ENCODE measurements around the gene METTL14.

METTL14 gene

DNA sequence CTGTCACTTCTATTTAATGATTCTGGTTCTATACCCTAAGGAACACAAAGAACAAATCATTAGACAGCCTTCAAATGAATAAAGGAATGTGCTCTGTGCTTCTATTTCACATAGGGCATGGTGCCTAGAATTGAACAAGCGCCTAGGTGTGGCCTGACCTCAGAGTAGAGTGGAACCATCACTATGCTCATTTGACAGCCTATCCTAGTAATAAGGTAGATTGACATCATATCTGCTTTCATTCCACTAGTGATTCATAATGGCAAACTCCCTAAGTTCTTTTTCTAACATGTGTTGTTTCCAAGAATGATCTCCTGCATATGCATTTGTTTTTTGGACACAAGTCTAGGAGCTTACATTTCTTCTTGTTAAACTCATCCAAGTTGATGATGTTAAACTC lies 36.6 kb downstream of the METTL14 start:
- Mint-ChIP-seq H3K4me3 (no peak overlapping the region), H3K27me3 (no peaks in the 10 kb centered on the region), H3K36me3 (ENCODE audit: low read depth) (peaks cover 66% of the 10 kb centered on the region), H3K9me3 (no peaks in the 10 kb centered on the region), H3K4me1 (ENCODE audit: low read depth) (no peaks in the 10 kb centered on the region), H3K27ac (no peak overlapping the region)
- no peak for DNase-seq

GRCh38 chr4:118723369-118723768 lies 38.2 kb downstream of the METTL14 start:
- Mint-ChIP-seq H3K9me3 (no peaks in the 10 kb centered on the region), H3K4me3 (no peak overlapping the region), H3K27ac (no peak overlapping the region), H3K36me3 (ENCODE audit: low read depth) (peaks cover 72% of the 10 kb centered on the region), H3K27me3 (no peaks in the 10 kb centered on the region), H3K4me1 (ENCODE audit: low read depth) (no peaks in the 10 kb centered on the region)
- DNase-seq: no peak

DNA sequence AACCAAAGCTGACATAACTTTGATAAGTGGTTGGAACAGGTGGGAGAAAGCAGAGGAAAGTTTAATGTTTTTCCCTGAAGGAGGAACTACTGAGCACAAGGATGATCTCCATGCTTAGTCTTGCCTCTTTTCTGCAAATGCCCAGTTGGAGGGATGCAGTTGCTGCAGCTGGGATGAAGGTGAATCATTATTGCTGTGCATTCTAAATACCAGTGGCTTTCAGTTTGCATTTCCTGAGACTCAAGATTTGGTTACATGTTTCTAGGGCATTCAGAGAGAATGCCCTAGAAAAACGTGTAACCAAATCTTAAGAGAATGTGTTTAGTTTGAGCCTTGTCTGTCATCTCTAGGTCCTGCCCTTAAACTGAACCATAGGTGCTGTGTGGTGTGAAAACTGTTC lies 42.2 kb downstream of the METTL14 start:
- peaks cover 19% of the 10 kb centered on the region for H3K4me1 Mint-ChIP-seq (ENCODE audit: low read depth)
- peaks cover 87% of the 10 kb centered on the region for H3K36me3 Mint-ChIP-seq (ENCODE audit: low read depth)
- H3K27me3 Mint-ChIP-seq: no peaks in the 10 kb centered on the region
- no peak overlapping the region for H3K4me3 Mint-ChIP-seq
- H3K27ac Mint-ChIP-seq: peak overlapping the region; percentile 7
- DNase-seq: no peak
- H3K9me3 Mint-ChIP-seq: no peaks in the 10 kb centered on the region

DNA sequence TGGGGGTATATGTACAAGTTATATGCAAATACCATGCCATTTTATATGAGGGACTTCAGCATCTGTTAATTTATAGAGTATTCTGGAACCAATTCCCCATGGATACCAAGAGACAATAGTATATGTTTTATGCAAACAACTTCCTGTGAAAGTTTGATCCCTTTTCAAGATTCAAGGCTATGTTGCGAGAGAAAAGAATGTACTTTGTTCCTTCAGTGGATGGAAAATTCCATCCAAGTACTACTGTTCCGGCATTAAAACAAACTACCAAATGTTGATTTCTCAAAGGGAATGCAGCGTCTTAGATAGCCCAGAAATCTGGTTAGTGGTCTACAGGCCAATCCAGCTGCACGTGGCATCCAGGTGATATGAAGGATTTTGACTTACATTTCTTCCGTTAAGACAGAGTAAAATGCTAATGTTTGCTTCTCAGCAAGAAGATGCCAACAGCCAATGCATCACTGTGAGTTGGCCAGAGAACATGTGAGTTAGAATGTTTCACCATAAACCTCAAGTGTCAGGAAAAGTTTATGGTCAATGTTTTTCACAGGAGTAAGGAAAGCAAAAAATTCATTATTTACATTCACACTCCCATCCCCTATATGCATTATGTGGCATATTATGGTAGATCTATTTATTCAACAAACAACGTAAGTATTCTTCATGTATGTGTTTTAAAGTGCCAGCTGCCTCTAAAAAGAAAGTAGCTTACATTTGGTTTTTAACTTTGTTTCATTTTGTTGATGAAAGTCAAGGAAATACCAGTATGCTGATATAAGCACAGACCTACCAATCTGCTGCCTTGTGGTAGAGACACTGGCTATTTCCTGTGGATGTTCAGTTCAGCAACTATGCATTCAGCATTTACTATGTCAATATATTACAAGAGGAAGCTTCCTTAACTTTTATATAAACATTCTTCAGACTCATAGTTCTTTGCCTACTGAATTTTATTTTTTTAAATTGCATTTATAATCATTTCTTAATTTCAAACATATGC lies 44.4 kb downstream of the METTL14 start:
- Mint-ChIP-seq H3K27ac (peak overlapping the region; percentile 16), H3K27me3 (no peaks in the 10 kb centered on the region), H3K9me3 (no peaks in the 10 kb centered on the region), H3K4me1 (ENCODE audit: low read depth) (peaks cover 19% of the 10 kb centered on the region), H3K36me3 (ENCODE audit: low read depth) (peaks cover 91% of the 10 kb centered on the region), H3K4me3 (no peak overlapping the region)
- no peak for DNase-seq

DNA sequence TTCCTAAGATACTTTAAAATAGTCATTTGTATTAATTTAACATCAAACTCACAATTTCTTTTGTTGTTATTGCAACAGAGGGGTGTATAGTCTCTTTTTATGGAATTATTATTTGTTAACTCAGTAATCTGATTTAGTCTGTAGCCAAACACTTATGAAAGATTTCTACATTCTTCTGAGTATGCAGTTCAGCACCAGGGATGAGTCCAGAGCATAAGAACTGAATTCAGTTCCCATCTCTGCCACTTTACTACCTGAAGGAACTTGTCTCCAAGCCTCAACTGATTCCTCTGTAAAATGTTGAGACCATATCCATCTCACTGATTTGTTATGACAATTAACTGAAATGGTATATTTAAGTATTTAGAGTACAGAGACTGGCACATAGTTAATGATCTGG lies 45.5 kb downstream of the METTL14 start:
- Mint-ChIP-seq H3K27ac (no peak overlapping the region), H3K4me1 (ENCODE audit: low read depth) (peaks cover 19% of the 10 kb centered on the region), H3K27me3 (no peaks in the 10 kb centered on the region), H3K36me3 (ENCODE audit: low read depth) (peaks cover 89% of the 10 kb centered on the region), H3K9me3 (no peaks in the 10 kb centered on the region), H3K4me3 (no peak overlapping the region)
- no peak for DNase-seq

DNA sequence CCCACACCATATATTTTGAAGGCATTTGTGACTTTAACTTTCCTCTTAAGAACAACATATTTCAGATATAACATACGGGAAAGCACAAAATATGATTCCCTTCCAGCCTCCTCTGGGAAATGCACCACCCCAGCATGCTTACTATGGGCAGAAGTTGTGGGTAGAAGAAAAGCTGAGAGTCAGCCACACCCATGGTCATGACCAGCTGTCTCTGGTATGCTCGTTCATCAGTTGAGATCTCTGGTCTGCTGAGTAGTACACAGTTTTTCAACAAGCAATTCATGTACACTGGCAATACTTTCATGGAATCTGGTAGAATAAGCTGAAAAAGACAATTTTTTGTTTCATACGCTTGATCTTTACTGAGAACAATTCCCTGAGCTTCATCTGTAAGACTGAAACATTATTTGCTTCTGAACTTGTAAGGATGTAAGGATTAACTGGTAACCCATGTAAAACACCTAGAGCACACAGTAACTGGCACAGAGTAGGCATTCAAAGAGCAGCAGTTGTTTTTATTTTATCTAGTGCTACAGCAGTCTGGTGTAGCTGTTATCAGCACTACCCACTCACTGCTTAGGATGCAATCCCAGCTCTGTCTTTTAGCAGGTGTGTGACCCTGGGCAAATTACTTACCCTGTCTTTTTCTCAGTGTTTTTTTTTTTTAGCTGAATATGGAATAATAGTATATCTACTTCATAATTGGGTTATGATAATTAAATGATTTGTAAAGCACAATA lies 47.6 kb downstream of the METTL14 start:
- Mint-ChIP-seq H3K4me3 (no peak overlapping the region), H3K9me3 (no peaks in the 10 kb centered on the region), H3K36me3 (ENCODE audit: low read depth) (peaks cover 86% of the 10 kb centered on the region), H3K27ac (no peak overlapping the region), H3K27me3 (no peaks in the 10 kb centered on the region), H3K4me1 (ENCODE audit: low read depth) (peaks cover 19% of the 10 kb centered on the region)
- no peak for DNase-seq

DNA sequence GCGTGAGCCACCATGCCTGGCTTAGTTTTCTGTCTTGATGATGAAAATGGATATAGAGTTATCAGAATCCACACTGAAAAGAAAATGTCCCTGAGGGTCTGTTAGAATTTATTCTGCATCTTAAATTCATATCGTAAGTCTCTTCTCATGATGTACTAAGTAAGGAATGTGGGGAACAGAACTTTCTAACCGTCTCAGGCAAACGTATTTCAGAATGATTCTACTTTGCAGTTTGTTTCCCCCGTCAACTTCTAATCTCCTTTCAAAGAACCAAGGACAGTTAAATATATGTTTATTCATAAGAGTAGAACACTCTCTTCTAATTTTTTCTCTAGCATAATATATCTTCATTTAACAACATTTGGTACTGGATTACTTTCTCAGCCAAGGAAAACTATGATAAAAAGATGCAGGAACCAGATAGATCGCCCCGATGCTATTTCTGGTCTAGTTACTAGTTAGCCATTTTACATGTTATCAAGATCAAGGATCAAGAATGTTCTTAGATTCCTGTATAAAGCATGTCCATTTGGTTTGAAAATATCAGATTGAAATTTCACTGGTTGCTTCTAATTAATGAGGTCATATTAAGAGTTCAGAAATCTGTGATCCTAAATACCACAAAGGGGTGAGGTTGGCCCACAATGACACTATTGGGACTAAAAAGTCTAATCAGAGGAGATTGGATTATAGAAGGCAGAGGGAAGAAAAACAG lies 49.5 kb downstream of the METTL14 start:
- no peak for DNase-seq
- no peaks in the 10 kb centered on the region for H3K9me3 Mint-ChIP-seq
- H3K27ac Mint-ChIP-seq: no peak overlapping the region
- peaks cover 14% of the 10 kb centered on the region for H3K4me1 Mint-ChIP-seq (ENCODE audit: low read depth)
- peaks cover 87% of the 10 kb centered on the region for H3K36me3 Mint-ChIP-seq (ENCODE audit: low read depth)
- no peaks in the 10 kb centered on the region for H3K27me3 Mint-ChIP-seq
- no peak overlapping the region for H3K4me3 Mint-ChIP-seq

- Mint-ChIP-seq H3K27ac (no peak overlapping the region), H3K9me3 (no peaks in the 10 kb centered on the region), H3K4me1 (ENCODE audit: low read depth) (no peaks in the 10 kb centered on the region), H3K4me3 (no peak overlapping the region), H3K36me3 (ENCODE audit: low read depth) (peaks cover 79% of the 10 kb centered on the region), H3K27me3 (no peaks in the 10 kb centered on the region)
- DNase-seq: no peak
Measured at GRCh38 chr4:118736900-118737299, 51.7 kb downstream of the METTL14 start.

- no peaks in the 10 kb centered on the region for H3K9me3 Mint-ChIP-seq
- no peaks in the 10 kb centered on the region for H3K27me3 Mint-ChIP-seq
- DNase-seq: no peak
- no peaks in the 10 kb centered on the region for H3K4me1 Mint-ChIP-seq (ENCODE audit: low read depth)
- peaks cover 79% of the 10 kb centered on the region for H3K36me3 Mint-ChIP-seq (ENCODE audit: low read depth)
- no peak overlapping the region for H3K4me3 Mint-ChIP-seq
- no peak overlapping the region for H3K27ac Mint-ChIP-seq
Measured at GRCh38 chr4:118738090-118738489, 52.9 kb downstream of the METTL14 start.

DNA sequence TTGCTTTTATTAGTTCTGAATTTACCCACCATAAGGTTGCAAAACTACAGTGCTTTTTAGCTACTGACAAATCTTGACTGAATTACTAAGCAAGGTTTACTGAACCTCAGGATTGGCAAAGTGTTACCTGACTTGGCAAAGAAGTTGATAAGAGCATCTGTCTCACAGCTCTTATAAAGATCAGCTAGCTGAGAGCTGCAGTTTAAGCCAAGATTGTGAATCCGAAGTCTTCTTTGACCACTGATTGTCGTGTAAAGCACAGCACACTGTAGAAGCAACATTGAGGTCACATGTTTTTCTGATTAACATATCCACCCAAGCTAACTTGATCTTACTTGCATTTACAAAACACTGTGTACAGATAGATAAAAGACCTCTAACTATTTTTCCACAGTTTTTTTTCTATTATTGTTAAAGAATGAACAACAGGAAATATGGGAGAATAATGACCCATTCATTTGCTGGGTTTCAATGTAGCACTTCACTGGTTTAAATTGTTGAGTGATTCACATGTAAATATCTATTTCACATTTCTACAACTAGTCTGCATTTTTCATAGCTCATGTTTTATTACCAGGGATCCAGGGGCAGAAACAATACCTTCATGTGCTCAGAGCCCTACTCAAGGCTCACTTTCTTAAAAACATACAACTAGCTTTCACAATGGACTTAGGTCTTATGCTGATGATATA lies 54.0 kb downstream of the METTL14 start:
- peaks cover 80% of the 10 kb centered on the region for H3K36me3 Mint-ChIP-seq (ENCODE audit: low read depth)
- no peak overlapping the region for H3K4me3 Mint-ChIP-seq
- no peaks in the 10 kb centered on the region for H3K9me3 Mint-ChIP-seq
- no peak overlapping the region for H3K27ac Mint-ChIP-seq
- no peak for DNase-seq
- H3K4me1 Mint-ChIP-seq (ENCODE audit: low read depth): no peaks in the 10 kb centered on the region
- H3K27me3 Mint-ChIP-seq: no peaks in the 10 kb centered on the region

DNA sequence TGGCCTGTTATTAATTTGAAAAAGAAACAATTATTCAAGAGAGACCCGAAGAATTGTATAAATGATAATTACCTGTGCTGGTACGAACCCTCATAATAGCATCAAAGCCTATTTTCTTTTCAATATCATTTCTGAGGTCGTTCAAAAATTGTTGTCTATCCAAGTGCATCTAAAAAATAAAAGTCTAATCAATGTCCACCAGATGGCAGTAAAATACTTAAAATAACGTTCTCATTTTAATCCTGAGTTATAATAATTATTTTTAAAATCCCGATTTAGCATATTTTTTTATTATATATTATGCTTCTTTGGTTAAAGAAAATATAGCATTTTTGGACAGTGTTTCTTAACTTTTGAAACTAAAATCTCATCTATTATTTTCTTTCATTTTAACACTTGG lies 55.7 kb downstream of the METTL14 start:
- Mint-ChIP-seq H3K4me1 (ENCODE audit: low read depth) (no peaks in the 10 kb centered on the region), H3K9me3 (no peaks in the 10 kb centered on the region), H3K27ac (no peak overlapping the region), H3K4me3 (no peak overlapping the region), H3K36me3 (ENCODE audit: low read depth) (peaks cover 83% of the 10 kb centered on the region), H3K27me3 (no peaks in the 10 kb centered on the region)
- no peak for DNase-seq

- Mint-ChIP-seq H3K27me3 (no peaks in the 10 kb centered on the region), H3K9me3 (no peaks in the 10 kb centered on the region), H3K27ac (no peak overlapping the region), H3K4me1 (ENCODE audit: low read depth) (no peaks in the 10 kb centered on the region), H3K4me3 (no peak overlapping the region), H3K36me3 (ENCODE audit: low read depth) (peaks cover 79% of the 10 kb centered on the region)
- DNase-seq: no peak
Measured at GRCh38 chr4:118741301-118741855, 56.2 kb downstream of the METTL14 start.

DNA sequence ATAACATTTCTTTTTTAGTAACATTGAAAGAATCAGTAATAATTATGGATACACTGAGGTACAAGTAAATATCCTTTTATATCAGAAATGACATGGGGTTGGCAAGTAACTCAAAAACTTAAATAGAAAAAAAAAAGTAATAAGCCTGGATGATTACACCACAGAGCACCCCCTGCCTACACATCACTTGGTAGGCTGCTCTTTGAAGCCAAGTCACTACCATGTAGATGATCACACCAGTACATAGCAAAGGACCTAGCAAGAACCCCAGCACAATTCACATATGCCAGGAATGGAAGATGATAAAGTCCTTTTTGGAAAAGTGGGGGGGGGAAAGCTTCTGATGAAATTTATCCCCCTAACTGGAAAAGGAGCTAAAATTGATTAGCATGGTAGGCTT lies 56.9 kb downstream of the METTL14 start:
- Mint-ChIP-seq H3K36me3 (ENCODE audit: low read depth) (peaks cover 78% of the 10 kb centered on the region), H3K9me3 (no peaks in the 10 kb centered on the region), H3K27me3 (no peaks in the 10 kb centered on the region), H3K4me1 (ENCODE audit: low read depth) (no peaks in the 10 kb centered on the region), H3K27ac (no peak overlapping the region), H3K4me3 (no peak overlapping the region)
- DNase-seq: no peak

DNA sequence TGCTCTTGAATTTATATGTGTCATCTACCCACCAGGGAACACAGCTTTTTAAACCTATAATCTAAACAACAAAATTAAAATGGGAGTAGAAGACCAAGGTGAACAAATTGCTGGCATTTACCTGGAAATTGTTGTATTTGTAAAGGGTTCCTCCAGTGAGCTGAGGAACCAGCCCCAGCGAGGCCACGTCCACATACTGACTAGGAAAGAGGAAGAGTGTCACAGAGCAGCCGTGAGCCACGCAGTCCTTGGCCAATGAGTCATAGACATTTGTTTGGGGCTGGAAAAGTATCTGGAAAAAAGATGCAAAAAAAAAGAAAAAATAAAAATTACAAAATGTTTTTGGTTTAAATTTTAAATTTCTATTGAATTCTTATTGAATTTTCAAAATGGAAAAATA lies 58.7 kb downstream of the METTL14 start:
- no peak for DNase-seq
- Mint-ChIP-seq H3K36me3 (ENCODE audit: low read depth) (peaks cover 66% of the 10 kb centered on the region), H3K4me1 (ENCODE audit: low read depth) (no peaks in the 10 kb centered on the region), H3K27ac (no peak overlapping the region), H3K27me3 (no peaks in the 10 kb centered on the region), H3K9me3 (no peaks in the 10 kb centered on the region), H3K4me3 (no peak overlapping the region)

Data from activated T-cell treated with anti-CD3 and anti-CD28 coated beads, Interleukin-2, amount 50 U/mL, for 24 hours (primary cell).